ENCODE data around the gene CNNM1.

Gene CNNM1

GRCh38 chr10:99341860-99342490 is 12.8 kb downstream of the CNNM1 start:
- no peak for DNase-seq (ENCODE audit: low read depth)
- TF ChIP-seq, protein P1, sequence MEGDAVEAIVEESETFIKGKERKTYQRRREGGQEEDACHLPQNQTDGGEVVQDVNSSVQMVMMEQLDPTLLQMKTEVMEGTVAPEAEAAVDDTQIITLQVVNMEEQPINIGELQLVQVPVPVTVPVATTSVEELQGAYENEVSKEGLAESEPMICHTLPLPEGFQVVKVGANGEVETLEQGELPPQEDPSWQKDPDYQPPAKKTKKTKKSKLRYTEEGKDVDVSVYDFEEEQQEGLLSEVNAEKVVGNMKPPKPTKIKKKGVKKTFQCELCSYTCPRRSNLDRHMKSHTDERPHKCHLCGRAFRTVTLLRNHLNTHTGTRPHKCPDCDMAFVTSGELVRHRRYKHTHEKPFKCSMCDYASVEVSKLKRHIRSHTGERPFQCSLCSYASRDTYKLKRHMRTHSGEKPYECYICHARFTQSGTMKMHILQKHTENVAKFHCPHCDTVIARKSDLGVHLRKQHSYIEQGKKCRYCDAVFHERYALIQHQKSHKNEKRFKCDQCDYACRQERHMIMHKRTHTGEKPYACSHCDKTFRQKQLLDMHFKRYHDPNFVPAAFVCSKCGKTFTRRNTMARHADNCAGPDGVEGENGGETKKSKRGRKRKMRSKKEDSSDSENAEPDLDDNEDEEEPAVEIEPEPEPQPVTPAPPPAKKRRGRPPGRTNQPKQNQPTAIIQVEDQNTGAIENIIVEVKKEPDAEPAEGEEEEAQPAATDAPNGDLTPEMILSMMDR (IDR thresholded peaks at IDR 0.05; ENCODE audit: insufficient read depth, low read depth, low read length, missing control alignments): no peak
- H3K4me3 ChIP-seq (ENCODE audit: low read depth, low read length): no peak overlapping the region

GRCh38 chr10:99343262-99343661 is 14.1 kb downstream of the CNNM1 start:
- no peak overlapping the region for H3K4me3 ChIP-seq (ENCODE audit: low read depth, low read length)
- DNase-seq (ENCODE audit: low read depth): no peak
- TF ChIP-seq, protein P1 (IDR thresholded peaks at IDR 0.05; ENCODE audit: insufficient read depth, low read depth, low read length, missing control alignments): no peak

GRCh38 chr10:99344715-99345114 is 15.6 kb downstream of the CNNM1 start:
- no peak overlapping the region for H3K4me3 ChIP-seq (ENCODE audit: low read depth, low read length)
- no peak for DNase-seq (ENCODE audit: low read depth)
- TF ChIP-seq, protein P1 (IDR thresholded peaks at IDR 0.05; ENCODE audit: insufficient read depth, low read depth, low read length, missing control alignments): no peak

GRCh38 chr10:99345350-99345749 is 16.2 kb downstream of the CNNM1 start:
- H3K4me3 ChIP-seq (ENCODE audit: low read depth, low read length): no peak overlapping the region
- TF ChIP-seq, protein P1 (IDR thresholded peaks at IDR 0.05; ENCODE audit: insufficient read depth, low read depth, low read length, missing control alignments): no peak
- DNase-seq (ENCODE audit: low read depth): peak; percentile 5

DNA sequence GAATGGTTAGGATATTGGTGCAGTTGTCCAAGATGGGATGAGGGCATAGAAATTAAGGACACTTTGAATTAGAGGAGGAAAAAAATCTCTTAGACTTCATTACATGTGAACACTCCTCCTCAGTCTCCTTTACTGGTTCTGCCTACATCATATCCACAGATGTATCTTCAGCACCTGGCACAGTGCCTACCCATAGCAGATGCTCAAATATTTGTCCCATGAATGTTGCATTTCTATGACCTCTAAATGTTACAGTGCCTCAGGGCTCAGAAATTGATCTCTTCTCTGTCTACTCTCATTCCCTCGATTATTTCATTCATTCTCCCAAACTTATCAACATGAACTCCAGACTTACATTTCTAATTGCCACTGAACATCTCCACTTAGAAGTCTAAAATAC is 17.1 kb downstream of the CNNM1 start:
- no peak for DNase-seq (ENCODE audit: low read depth)
- no peak overlapping the region for H3K4me3 ChIP-seq (ENCODE audit: low read depth, low read length)

GRCh38 chr10:99347672-99348071 is 18.5 kb downstream of the CNNM1 start:
- TF ChIP-seq, protein P1 (IDR thresholded peaks at IDR 0.05; ENCODE audit: insufficient read depth, low read depth, low read length, missing control alignments): no peak
- H3K4me3 ChIP-seq (ENCODE audit: low read depth, low read length): no peak overlapping the region
- DNase-seq (ENCODE audit: low read depth): no peak

More for the DNA sequence above, 17.1 kb downstream of the CNNM1 start:
- TF ChIP-seq, protein P1 (IDR thresholded peaks at IDR 0.05; ENCODE audit: insufficient read depth, low read depth, low read length, missing control alignments): no peak

DNA sequence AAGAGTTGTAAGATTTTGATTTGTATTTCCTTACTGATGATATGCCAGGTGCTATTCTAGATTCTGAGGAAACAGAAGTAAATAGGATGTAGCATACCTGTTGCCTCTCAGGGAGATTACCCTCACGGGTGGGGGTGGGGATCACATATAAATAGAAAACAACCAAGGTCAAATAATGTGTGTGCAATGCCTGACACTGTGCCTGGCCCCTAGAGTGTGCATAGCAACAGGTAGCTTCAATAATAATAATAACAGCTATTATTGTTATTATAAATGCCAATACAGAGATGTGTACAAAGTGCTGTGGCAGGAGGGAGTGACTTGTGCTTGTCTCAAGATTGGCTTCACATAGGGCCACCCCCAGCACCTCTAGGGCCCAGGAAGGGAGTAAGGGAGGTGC is 24.0 kb downstream of the CNNM1 start:
- DNase-seq (ENCODE audit: low read depth): no peak
- TF ChIP-seq, protein P1 (IDR thresholded peaks at IDR 0.05; ENCODE audit: insufficient read depth, low read depth, low read length, missing control alignments): no peak
- H3K4me3 ChIP-seq (ENCODE audit: low read depth, low read length): no peak overlapping the region
